ENCODE data around the gene SCN8A.

Gene SCN8A

DNA sequence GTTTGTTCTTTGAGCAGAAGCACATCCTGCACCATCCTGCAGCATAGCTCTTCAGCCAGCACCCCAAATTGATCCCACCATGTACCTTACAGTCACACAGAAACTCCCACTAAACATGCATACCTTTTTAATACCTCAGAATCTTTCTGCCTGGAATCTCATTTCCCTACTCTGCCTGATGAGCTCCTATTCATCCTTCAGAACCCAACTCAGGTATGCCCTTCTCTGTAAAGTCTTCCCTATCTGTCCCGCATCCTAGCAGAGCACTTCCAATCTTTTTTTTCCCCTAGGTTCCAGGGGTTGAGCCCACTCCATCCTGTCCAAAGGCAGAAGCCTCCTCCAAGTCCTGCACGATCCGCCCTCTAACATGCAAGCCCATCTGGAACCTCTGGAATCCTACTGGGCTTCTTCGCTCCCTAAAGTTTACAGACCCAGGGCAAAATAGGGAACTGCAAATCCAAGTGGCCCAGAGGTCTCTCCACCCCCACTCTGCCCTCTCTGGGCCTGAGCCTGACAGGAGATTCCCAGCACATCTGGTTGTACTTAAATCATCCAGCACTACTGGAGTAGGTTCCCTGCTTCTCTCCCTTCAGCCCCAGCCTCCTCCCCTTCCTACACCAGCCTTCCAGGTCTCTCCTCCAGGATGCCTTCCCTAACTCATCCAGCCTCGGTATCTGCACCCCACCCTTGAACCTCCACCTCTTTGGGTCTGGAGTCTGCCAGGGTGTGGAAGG, 261.5 kb downstream of the SCN8A start:
- peak; percentile 58 for DNase-seq (ENCODE audit: low spot score)

DNA sequence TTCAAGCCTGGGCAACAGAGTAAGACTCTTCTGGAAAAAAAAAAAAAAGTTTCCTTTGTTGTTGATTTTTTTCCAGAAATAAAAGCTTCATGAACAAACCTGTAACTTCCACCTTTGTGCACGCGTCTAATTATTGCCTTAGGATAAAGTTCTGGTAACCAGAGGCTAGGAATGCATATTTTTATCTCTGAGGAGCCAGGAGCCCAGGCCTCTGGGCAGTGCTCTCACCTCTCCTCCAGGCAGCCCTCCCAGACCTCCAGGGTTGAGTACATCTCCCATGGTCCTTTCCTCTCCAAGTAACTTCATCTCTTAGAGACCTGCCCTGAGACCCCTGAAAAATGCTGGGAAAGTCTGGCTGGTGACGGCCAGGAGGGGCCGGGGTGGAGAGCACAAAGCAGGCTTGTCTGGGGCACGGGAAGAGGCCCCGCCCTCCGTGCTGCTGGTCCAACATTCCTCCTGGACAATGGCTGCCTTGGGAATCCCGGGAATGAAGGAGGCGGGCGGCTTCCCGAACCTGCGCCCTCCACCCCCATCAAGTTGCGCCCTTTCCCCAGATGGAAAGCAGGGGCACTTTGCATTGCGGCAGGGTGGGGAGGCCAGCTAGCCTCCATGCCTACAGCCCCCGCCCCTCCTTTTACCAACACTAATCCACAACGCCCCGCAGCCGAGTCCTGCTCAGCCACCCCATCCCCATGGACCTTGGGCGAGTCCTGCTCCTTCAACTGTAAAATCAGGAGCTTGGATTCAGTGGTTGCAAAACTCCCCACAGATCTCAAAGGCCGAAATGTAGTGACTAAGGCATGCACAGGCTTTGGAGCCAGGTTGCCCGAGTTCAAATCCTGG, 264.8 kb downstream of the SCN8A start:
- peak; percentile 87 for DNase-seq (ENCODE audit: low spot score)

DNA sequence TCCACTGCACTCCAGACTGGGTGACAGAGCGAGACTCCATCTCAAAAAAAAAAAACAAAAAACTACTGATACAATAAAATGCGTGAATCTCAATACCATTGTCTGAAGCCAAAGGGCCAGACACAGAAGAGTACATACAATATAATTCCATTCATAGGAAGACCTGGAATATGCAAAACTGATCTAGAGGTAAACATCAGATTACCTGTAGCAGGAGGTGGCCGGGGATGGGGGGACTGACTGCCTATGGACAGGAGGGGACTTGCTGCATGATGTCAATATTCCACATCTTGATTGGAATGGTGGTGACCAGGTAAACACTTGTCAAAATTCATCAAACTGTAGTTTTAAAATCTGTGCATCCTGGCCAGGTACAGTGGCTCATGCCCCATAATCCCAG, 270.0 kb downstream of the SCN8A start:
- DNase-seq (ENCODE audit: low spot score) = no peak
